Coronary artery (tissue), 2 donors: Measurements from ENCODE around the gene RFPL3.
"Not testable (repeated sequence)": the region's sequence is repeated elsewhere in the genome, so short reads cannot be mapped to it uniquely, and the experiment has no call there.

ENCODE experiments used
- DNase-seq: peaks from one replicate; pipeline ENCODE4 v3.0.0-alpha.2; 2017; ENCODE audit warnings: low spot score
- H3K27ac ChIP-seq, 2 donors: fragments of 200-600 bp; sonication (generic); one replicate each; pipeline ENCODE4 v1.5.1; 2016 to 2019
- H3K4me3 ChIP-seq: fragments of 200-600 bp; sonication (generic); 2 replicates; pipeline ENCODE4 v1.5.1; 2016; ENCODE audit warnings: mild to moderate bottlenecking, moderate library complexity
- TF ChIP-seq, protein P1 (sequence below): fragments of 200-600 bp; sonication (generic); IDR thresholded peaks from one replicate; pipeline ENCODE4 v1.5.1; 2019; ENCODE audit warnings: antibody characterized with exemption

Gene RFPL3

DNA sequence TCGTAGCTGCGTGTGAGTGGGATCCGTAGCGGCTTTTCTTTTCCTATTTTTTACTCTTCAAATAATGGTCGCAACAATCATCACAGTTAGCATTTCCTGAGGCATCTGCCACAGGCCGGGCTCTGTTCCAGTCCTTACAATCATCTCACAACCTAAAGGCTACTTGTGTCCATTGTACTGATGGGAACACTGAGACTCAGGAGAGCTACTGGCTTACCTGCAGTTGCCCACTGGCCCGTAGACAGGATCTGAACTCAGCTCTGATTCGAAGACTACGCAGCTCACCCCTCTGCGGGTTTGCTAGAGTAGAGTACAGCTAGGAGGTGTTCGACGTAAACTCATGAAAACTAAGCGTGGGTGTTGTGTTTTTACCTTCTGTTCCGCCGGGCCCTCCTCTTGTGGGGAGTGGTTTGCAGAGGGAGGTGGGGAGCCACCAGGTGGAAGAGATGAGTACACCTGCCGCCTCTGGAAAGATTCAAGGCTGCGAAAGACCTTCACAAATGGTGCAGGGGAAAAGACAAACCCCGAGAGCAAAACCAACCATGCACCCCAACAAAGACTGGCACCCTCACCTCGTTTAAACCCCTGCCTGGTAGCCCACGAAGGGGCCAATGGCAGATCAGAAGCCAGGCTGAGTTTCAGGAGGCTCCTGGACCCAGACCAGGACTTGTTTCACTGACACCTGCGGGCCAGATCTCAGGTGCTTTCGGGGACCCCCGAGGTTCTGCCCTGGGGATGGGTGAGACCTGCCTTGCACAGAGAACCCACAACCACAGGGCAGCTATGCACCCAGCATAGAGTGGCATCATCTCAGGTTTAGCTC lies 18.3 kb upstream of the RFPL3 start:
- Histone ChIP-seq H3K27ac (no peak overlapping the region), H3K4me3 (no peak overlapping the region)
- DNase-seq, result no peak
- TF ChIP-seq, protein P1, sequence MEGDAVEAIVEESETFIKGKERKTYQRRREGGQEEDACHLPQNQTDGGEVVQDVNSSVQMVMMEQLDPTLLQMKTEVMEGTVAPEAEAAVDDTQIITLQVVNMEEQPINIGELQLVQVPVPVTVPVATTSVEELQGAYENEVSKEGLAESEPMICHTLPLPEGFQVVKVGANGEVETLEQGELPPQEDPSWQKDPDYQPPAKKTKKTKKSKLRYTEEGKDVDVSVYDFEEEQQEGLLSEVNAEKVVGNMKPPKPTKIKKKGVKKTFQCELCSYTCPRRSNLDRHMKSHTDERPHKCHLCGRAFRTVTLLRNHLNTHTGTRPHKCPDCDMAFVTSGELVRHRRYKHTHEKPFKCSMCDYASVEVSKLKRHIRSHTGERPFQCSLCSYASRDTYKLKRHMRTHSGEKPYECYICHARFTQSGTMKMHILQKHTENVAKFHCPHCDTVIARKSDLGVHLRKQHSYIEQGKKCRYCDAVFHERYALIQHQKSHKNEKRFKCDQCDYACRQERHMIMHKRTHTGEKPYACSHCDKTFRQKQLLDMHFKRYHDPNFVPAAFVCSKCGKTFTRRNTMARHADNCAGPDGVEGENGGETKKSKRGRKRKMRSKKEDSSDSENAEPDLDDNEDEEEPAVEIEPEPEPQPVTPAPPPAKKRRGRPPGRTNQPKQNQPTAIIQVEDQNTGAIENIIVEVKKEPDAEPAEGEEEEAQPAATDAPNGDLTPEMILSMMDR, result no peak

DNA sequence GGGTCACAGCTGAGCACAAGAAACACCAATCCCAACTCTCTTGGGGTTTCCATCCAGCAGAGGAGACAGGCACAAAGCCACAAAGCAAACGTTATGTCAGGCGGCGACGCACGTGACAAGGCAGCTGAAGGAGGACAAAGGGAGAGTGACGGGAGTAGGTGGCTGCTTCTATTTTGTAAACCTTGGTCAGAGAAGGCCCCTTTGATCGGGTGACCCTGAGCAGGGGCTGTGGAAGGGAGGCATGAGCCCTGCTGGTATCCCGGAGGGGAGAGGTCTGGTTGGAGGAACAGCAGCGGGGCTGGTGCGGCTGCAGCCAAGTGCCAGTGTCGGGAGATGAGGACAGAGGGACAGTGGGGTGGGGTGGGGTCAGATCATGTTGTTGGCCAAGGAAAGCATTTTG lies 17.3 kb upstream of the RFPL3 start:
- DNase-seq, result no peak
- Histone ChIP-seq H3K27ac (no peak overlapping the region), H3K4me3 (no peak overlapping the region)
- TF ChIP-seq, protein P1, result no peak

DNA sequence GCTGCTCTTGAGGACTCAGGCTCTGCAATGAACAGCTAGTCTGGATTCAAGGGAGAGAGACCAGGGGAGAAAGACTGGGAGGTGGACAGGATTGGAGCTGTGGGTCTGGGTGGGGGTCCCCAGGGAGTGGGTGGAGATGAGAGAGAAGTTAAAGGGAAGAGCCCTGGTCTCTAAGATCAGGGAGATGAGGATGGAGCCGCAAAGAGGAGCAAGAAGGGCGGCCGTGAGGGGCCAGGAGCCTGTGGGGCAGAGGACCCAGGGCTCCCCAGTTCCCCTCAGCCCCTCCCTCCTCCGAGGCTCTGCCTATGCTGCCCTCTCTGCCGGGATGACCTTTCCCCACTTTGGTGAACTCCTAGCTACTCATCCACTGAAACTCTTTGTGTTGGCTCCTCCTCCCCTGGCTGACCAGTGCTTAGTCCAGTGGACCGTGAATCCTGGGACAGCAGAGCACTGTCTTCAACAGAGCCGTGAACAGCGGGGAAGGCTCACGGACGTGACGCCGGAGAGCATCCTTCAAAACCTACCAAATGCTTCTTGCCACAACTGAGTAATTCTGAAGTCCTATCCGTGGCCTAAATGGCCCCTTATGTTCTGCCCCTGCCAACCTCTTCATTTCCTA lies 16.4 kb upstream of the RFPL3 start:
- no peak for DNase-seq
- Histone ChIP-seq H3K27ac (no peak overlapping the region), H3K4me3 (no peak overlapping the region)
- TF ChIP-seq, protein P1, result no peak

DNA sequence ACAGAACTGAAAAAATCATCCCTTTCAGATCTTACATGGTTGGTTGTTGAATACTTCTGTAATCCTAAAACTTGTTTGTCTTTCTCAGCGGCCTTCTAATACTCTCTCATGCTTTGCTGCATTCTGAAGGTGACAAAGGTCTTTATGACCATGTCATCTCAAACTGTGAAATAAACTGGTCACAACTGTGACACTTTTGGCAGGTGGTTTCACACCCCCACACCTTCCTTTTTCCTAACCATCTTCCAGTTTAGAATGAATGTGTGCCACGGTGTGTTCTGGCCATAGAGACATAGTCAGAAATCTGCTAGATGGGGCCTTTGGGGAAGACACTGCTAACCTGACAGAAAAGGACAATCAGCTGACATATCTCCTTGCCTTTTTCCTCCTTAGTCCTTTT lies 14.7 kb upstream of the RFPL3 start:
- Histone ChIP-seq H3K27ac (no peak overlapping the region), H3K4me3 (no peak overlapping the region)
- DNase-seq, result no peak
- TF ChIP-seq, protein P1, result no peak

DNA sequence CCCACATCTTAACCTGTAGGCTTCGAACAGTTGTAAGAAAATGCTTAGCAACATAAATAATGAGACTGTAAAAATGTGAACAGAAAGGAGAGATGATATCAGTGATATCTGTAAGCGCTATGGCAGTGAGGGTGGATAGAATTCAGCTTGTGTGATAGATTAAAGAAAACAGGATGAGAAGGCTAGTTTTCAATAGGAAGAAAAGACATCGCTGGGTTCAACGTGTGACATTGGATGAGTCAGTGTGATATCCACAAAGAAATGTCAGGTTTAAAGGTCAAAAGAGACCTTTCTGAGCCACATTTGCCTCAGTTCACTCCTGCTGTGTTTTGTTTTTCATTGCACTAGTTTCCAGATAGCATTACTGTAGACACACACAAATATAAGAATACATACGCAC lies 13.7 kb upstream of the RFPL3 start:
- no peak for DNase-seq
- TF ChIP-seq, protein P1, result no peak
- no peak overlapping the region for H3K4me3 ChIP-seq
- no peak overlapping the region for H3K27ac ChIP-seq

DNA sequence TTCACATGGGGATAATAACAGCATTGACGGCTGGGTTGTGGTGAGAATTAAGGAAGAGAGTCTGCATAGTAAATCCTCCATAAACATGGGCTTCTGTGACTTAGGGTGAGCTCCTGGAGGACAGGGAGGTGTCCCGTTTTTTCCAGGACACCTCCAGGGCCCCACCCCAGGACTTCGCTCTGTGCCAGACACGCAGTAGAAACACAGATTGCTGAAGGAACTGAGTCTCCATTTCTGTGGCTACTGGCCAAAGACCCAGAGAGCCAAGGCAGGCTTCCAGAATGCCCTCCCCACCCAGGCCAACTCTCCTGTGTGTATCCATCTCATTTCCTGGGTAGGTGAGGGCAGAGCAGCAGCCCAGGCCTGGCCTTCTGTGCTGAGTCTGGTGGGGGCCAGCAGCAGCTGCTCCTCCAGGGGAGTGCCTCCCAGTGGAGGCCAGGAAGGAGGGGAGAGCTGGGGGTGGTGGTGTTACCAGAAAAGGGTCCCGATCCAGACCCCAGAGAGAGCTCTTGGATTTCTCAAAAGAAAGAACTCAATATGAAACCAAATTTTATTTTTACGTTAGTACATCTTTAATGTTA lies 9.5 kb upstream of the RFPL3 start:
- TF ChIP-seq, protein P1, result no peak
- no peak for DNase-seq
- H3K27ac ChIP-seq, result no peak overlapping the region
- no peak overlapping the region for H3K4me3 ChIP-seq

DNA sequence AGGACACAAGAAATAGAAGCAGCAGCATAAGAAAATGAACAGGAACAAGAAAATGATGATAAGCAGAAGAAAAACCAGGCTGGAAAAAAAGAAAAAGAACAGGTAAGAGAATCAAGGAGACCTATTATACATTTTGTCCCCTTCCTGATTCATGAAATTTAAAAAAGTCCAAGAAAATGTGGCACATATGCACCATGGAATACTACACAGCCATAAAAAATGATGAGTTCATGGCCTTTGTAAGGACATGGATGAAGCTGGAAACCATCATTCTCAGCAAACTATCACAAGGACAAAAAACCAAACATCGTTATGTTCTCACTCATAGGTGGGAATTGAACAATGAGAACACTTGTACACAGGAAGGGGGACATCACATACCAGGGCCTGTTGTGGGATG lies 5.8 kb upstream of the RFPL3 start:
- H3K4me3 ChIP-seq, DNase-seq, H3K27ac ChIP-seq: not testable (repeated sequence)
